Measurements from ENCODE around the gene USP2.

Gene USP2

DNA sequence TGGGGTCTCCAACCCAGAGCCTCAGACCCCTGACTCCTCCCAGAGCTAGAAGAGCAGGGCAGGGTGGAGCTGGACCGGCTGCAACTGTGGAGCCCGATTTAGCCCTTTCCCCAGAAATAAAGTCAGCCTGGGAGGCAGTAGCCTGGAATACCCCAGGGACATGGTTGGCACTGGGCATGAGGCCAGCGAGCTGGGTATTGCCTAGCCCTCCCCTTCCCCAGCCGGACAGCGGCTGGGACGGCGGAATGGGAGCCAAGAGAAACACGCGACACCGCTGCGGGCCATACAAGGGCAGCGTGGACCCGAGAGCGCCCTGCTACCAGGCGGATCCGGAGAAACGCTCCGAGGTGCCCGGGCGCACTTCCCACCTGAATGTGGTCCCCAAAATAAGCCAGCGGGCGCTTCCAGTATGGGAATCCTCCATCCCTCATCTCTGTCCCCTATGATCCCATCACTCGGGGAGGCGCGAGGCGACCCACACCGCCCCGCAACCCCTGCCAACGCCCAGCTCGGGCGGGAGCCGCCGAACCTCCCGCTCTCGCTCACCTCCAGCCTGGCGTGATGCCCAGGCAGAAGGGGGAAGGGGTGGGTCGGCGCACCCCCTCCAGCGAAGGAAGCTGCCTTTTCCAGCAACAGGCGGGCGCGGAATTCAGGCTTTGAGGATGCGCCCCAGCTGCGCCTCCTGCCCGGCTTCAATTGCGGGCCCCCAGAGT is 65.3 kb downstream of the USP2 start:
- no peak for DNase-seq (ENCODE audit: low read depth)
- H3K4me3 ChIP-seq (ENCODE audit: low read depth, low read length): peak overlapping the region; percentile 69

DNA sequence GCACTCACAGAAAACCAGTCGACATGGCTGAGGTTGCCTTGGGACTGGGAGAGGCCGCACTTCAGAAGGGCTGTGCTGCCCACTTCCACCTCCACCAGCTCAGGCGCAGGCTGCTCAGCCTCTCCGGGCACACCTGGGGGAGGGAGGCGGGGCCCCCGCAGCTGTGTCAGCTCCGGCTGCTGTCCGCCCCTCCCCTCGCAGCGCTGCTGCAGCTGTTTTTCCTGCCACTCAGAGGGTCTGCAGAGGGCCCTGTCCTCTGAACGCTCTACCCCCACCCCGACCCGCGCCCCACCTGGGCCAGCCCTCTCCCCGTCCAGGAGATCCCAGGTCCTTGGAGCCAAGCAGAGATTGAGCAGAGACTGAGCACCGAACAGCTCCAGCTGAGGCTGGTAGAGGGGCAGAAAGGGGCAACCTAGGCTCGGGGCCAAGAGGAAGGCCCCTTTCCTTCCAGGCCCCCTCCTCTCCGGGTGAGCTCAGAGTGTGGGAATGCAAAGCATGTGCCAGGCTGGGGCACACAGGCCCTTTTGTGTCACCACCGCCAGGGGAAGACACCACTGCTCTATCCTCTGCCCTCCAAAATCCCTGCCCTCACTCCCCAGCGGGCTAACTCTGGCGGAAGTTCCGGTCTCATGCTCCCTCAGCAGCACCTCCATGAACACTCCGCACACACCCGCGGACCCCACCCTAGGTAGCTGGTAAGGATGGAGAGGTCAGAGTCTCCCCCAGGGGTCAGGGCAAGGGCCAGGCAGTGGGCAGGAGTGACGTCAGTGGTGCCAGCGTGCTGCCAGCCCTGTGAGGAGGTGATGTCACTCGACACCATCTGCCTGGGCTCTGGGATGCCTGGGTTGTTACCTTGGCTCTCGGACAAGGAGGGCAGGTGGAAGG is 66.1 kb downstream of the USP2 start:
- no peak for DNase-seq (ENCODE audit: low read depth)
- peak overlapping the region; percentile 69 for H3K4me3 ChIP-seq (ENCODE audit: low read depth, low read length)

DNA sequence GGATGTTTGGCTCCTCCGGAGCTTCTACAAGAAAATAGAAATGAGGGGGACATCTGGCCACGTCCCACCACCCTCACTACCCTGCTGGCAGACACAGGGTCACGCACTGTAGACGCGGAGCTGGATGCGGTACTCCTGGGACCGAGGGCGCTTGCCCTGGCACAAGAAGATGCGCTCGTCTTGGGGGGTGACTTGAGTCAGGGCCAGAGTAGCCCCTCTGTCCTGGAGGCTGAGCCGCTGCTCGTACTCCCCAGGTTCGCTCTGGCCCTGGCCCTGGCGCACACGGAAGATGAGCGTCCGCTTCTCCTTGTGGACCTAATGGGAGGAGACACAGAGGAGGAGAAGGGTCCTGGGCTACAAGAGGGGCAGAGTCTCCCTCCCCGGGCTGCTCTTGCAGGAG is 66.8 kb downstream of the USP2 start:
- DNase-seq (ENCODE audit: low read depth): no peak
- no peak overlapping the region for H3K4me3 ChIP-seq (ENCODE audit: low read depth, low read length)

DNA sequence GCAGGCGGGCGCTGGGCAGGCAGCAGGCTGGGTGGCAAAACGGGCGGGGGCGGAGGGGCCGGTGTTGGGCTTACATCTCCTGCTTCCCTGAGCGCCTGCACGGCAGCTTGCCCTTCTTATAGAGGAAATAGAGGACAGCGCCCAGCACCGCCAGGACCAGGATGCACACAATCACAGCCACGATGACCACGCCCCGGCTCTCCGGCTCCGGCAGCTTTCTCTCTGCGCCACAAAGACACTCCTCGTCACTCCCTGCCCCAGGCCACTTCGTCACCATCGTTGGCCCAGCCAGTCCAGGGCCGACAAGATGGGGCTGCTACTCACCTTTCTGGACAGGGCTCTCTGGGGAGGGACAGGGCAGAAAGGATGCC is 70.8 kb downstream of the USP2 start:
- DNase-seq (ENCODE audit: low read depth): no peak
- no peak overlapping the region for H3K4me3 ChIP-seq (ENCODE audit: low read depth, low read length)

DNA sequence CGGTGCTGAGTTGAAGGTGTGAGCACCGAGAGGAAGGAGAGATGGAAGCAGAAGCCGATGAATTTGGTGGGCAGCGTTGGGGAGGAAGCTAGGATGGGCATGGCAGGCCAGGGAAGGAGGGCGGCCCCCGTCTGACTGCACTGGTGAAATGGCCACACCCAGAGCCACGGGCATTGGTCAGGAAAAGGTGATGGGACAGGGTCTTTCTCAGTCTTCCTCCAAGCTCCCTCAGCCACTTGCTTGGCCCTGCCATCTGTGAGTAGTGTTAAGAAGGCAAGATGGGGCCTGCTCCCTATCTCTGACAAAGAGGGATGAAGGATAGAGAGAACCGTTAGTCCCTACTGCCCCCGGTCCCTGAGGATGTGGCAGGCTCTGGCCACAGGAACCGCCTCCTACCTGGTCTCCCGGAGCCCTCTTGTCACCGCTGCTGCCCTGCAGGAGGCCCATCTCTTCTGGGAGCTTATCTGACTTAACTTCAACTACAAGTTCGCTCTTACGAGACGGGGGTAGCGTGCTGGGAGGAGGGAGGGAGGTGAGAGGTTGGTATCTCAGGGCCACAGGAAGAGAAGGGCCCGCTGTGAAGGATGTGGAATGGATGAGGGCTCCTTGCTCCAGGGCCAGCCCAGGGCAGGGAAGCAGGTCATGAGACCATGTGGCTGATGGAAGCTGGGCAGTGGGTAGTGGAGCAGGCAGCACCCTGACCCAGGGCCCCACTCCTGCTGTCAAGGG is 71.4 kb downstream of the USP2 start:
- no peak for DNase-seq (ENCODE audit: low read depth)
- no peak overlapping the region for H3K4me3 ChIP-seq (ENCODE audit: low read depth, low read length)

DNA sequence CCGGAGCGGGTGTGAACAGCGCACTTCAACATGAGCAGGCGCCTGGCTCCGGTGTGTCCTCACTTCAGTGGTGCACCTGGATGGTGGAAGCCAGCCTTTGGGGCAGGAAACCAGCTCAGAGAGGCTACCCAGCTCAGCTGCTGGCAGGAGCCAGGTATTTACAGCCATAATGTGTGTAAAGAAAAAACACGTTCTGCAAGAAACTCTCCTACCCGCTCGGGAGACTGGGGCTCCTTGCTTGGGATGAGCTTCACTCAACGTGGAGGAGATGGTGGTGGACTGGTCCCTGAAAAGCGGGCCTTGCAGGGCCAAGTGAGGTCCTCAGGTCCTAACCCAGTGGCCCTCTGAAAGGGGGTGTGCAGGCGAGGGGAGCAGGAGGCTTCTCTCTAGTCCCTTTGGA is 72.1 kb downstream of the USP2 start:
- no peak for DNase-seq (ENCODE audit: low read depth)
- no peak overlapping the region for H3K4me3 ChIP-seq (ENCODE audit: low read depth, low read length)

DNA sequence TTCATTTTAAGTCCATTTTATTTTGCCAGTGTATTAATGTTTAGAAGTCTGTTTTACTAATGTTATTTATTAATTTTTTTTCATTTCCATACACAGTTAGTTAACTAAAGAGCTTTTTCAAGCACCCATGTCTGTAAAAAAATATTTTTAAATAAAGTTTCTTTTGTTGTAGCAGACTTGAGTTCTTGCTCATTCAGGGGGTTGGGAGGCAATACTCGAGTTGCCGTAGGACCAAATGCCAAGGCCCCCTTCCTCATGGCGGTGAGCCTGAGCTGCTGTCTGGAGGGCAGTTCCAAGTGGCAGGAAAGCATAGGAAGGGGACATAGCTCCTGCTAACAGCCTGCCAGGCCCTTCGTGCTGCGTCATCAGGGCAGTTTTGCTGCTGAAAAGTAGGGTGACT is 73.5 kb downstream of the USP2 start:
- no peak for DNase-seq (ENCODE audit: low read depth)
- no peak overlapping the region for H3K4me3 ChIP-seq (ENCODE audit: low read depth, low read length)

DNA sequence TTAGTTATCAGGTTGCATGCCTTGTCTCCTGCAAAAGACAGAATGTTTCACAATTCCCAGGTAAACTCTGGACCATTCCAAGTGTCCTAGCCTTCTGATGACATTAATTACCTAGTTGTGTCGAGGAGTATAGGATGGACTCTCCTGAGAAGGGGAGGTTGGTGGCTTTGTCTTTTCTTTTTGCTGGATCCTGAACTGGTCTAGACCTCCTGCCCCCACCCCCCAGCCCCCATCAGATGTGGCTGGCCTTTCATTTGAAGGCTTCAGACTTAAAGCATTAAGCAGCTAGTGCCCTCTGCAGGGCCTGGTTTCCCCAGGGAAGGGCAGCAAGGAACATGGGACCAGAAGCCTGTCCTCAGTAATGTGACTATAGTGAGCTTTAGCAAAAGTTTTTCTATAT is 74.3 kb downstream of the USP2 start:
- H3K4me3 ChIP-seq (ENCODE audit: low read depth, low read length): no peak overlapping the region
- DNase-seq (ENCODE audit: low read depth): no peak

DNA sequence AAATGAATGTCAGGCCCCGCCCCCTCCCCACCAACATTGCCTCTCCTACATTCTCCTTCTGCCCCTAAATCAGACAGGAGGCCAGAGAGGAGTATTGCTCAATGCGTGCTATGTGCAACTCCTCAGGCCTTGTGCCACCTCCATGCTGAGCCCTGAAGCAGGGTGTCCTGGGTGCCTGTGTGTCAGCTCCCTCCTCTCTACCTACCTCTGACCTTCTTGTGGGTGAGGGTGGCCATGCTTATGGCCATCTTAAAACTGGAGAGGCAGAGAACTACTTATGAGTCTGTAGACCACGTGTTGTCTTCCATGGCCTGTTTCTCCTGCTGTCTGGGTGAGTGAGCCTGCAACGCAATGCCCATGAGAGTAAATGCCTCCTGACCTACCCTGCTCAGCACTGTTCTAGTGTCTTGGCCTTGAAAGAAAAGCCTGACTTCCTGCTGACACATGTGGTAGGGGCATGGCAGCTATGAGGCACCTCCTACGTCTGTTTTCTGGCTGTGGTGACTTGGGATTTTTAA is 75.1 kb downstream of the USP2 start:
- H3K4me3 ChIP-seq (ENCODE audit: low read depth, low read length): no peak overlapping the region
- DNase-seq (ENCODE audit: low read depth): peak; percentile 41

DNA sequence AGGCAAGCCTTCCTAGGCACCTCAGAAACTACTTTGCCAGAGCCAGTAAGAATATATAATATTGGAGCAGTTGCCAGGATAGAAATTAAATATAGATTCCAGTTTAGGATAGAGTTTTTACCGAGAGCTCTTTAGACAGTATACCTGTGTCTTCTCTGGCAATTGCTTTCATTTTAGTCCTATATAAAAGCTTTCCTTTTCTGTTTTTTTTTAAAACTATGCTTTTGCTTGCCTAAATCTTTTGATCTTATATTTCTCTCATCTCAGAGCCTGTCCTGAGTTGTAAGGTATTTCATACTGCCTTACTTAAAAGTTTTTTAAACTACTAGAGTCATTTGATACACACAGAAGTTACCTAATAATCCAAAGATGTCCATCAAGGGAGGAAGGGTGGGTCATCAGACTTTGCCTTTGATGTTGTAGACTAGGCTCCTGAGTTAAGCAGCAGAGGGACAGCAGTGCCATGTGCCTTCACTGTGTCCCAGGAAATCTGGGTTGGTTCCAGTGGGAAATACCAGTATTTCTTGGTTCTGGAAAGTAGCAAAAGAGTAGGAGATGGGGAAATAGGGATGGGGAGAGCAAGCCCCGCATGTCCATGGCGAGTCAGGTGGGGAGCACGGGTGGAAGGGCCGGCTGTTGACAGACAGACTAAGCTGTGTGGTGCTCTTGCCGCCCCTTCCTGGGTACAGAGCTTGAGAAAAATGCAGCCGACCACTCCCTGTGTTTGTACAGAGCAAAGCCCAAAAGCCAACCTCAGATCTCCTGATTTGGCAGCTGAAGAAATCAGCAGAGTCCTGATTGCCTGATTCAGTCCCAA is 75.7 kb downstream of the USP2 start:
- no peak overlapping the region for H3K4me3 ChIP-seq (ENCODE audit: low read depth, low read length)
- DNase-seq (ENCODE audit: low read depth): no peak

Data from skeletal muscle cell (primary cell).